Muscle of arm (tissue), 12 donors: ENCODE data around the gene FAM43A. TPM values are rescaled to one million over a fixed set of nuclear protein-coding genes. Genes with fewer than 3 reads are reported as not detected.

Experiments
- DNase-seq: peaks from one replicate; pipeline ENCODE4 v3.0.0-alpha.2; 2013
- polyA plus RNA-seq, 12 donors: library from polyadenylated mRNA; unstranded; fragments of 120-200 nt; gene quantifications; one replicate each; pipeline ENCODE4 v1.2.1, GENCODE V29; 2013; ENCODE audit not compliant: insufficient read length in 12 of 12

The FAM43A gene
- polyA plus RNA-seq, 12 donors = 11.9 to 28.1 (median 16.7) TPM; not detected in 1

GRCh38 chr3:194702545-194702944 lies 16.9 kb downstream of the FAM43A start:
- DNase-seq = no peak

GRCh38 chr3:194705227-194705626 lies 19.5 kb downstream of the FAM43A start:
- DNase-seq = no peak

- DNase-seq = no peak
Observed at GRCh38 chr3:194705761-194706160, 20.1 kb downstream of the FAM43A start.

GRCh38 chr3:194707147-194707540 lies 21.5 kb downstream of the FAM43A start:
- no peak for DNase-seq

GRCh38 chr3:194711286-194711685 lies 25.6 kb downstream of the FAM43A start:
- no peak for DNase-seq

GRCh38 chr3:194711913-194712312 lies 26.2 kb downstream of the FAM43A start:
- DNase-seq = no peak

GRCh38 chr3:194713299-194714136 lies 27.8 kb downstream of the FAM43A start:
- DNase-seq = no peak

- no peak for DNase-seq
Observed at GRCh38 chr3:194714137-194714455, 28.4 kb downstream of the FAM43A start.

- DNase-seq = no peak
Observed at GRCh38 chr3:194714564-194714963, 28.9 kb downstream of the FAM43A start.

- no peak for DNase-seq
Observed at GRCh38 chr3:194715022-194715800, 29.5 kb downstream of the FAM43A start.

- no peak for DNase-seq
Observed at GRCh38 chr3:194718079-194718478, 32.4 kb downstream of the FAM43A start.

GRCh38 chr3:194720048-194720447 lies 34.4 kb downstream of the FAM43A start:
- no peak for DNase-seq

- DNase-seq = no peak
Observed at GRCh38 chr3:194723846-194724618, 38.3 kb downstream of the FAM43A start.

- no peak for DNase-seq
Observed at GRCh38 chr3:194725346-194725745, 39.7 kb downstream of the FAM43A start.

GRCh38 chr3:194727435-194728128 lies 41.9 kb downstream of the FAM43A start:
- DNase-seq = no peak

GRCh38 chr3:194728986-194729385 lies 43.3 kb downstream of the FAM43A start:
- DNase-seq = no peak

GRCh38 chr3:194730365-194730764 lies 44.7 kb downstream of the FAM43A start:
- DNase-seq = no peak

GRCh38 chr3:194731506-194732073 lies 45.9 kb downstream of the FAM43A start:
- no peak for DNase-seq

GRCh38 chr3:194732617-194733016 lies 46.9 kb downstream of the FAM43A start:
- DNase-seq = no peak

GRCh38 chr3:194736277-194736895 lies 50.7 kb downstream of the FAM43A start:
- no peak for DNase-seq
